ENCODE measurements around the gene CLCNKB. TPM values are rescaled to one million over a fixed set of nuclear protein-coding genes. Genes with fewer than 3 reads are reported as not detected.
A peak's percentile ranks its signal among the peaks of the same experiment; 100 is the strongest.
"Not testable (repeated sequence)": the region's sequence is repeated elsewhere in the genome, so short reads cannot be mapped to it uniquely, and the experiment has no call there.

The CLCNKB gene
- total RNA-seq, 2 donors from 2014 or later = 3.9 to 4.6 TPM

- H3K36me3 ChIP-seq = peaks cover 21% of the 10 kb centered on the region
- no peak for DNase-seq (ENCODE audit: low spot score)
- no peaks in the 10 kb centered on the region for H3K27me3 ChIP-seq
- H3K4me3 ChIP-seq = no peak overlapping the region
- H3K27ac ChIP-seq = peak overlapping the region; percentile 93 to 94
- H3K4me1 ChIP-seq = peaks cover 0 to 45% of the 10 kb centered on the region in 2 donors
- H3K9me3 ChIP-seq = no peaks in the 10 kb centered on the region
- TF ChIP-seq, protein P1, sequence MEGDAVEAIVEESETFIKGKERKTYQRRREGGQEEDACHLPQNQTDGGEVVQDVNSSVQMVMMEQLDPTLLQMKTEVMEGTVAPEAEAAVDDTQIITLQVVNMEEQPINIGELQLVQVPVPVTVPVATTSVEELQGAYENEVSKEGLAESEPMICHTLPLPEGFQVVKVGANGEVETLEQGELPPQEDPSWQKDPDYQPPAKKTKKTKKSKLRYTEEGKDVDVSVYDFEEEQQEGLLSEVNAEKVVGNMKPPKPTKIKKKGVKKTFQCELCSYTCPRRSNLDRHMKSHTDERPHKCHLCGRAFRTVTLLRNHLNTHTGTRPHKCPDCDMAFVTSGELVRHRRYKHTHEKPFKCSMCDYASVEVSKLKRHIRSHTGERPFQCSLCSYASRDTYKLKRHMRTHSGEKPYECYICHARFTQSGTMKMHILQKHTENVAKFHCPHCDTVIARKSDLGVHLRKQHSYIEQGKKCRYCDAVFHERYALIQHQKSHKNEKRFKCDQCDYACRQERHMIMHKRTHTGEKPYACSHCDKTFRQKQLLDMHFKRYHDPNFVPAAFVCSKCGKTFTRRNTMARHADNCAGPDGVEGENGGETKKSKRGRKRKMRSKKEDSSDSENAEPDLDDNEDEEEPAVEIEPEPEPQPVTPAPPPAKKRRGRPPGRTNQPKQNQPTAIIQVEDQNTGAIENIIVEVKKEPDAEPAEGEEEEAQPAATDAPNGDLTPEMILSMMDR (IDR thresholded peaks at IDR 0.05) = no peak
Observed at GRCh38 chr1:16020325-16020724, 23.3 kb upstream of the CLCNKB start.

DNA sequence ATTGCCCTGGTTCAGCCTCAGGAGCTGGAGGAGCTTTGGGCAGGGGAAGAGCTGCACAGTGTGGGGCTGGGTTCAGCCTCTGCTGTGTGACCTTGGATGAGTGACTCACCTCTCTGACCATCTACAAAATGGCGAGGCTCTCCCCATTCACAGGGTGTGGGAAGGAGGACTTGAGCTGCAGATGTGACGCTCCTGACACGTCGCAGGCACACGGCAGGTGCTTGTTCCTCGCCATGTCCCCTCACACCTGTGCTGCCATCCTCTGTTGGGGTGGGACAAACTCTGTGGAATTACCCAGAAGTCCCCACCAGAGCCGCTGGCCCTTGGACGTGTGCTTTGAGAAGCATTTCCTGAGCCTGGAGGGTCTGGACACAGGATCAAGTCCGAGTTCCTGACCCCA is 22.7 kb upstream of the CLCNKB start:
- H3K9me3 ChIP-seq = not testable (repeated sequence)
- peak overlapping the region; percentile 93 to 94 for H3K27ac ChIP-seq

DNA sequence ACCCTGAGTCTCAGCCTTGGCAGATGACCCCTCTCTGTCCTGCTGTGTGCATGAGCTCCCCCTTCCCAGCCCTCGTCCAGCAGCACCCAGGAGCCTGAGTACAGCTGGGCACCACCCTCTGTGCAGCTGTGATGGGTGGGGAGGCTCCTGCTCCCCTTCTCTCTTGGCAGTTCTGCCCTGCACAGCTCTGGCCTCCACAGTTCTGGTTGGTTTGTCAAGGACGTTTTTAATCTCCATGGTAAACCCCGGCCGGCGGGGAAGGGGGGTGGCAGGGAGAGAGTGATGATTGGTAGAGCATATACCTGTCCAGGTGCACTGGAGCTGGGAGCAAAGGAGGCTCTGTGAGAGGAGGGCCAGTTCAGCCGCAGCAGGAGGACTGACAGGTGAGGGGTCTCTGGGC is 21.9 kb upstream of the CLCNKB start, which contains the start of gene CLCNKA:
TSS of gene CLCNKA (plus strand) at position 356 of the 400 bp plus-strand sequence. CDS start 584 bp downstream, outside the sequence.
- Histone ChIP-seq H3K27ac (peak within 1 kb of the TSS; percentile 93 to 94), H3K9me3 (no peaks in the 10 kb centered on the region), H3K4me1 (peaks cover 0 to 46% of the 10 kb centered on the region in 2 donors), H3K36me3 (peaks cover 10% of the 10 kb centered on the region), H3K4me3 (no peak within 1 kb of the TSS), H3K27me3 (no peaks in the 10 kb centered on the region)
- TF ChIP-seq, protein P1 (IDR thresholded peaks at IDR 0.05) = no peak
- DNase-seq (ENCODE audit: low spot score) = no peak

More for the DNA sequence above, 22.7 kb upstream of the CLCNKB start:
- not testable (repeated sequence) for H3K4me3 ChIP-seq; DNase-seq (ENCODE audit: low spot score); H3K27me3 ChIP-seq
- Histone ChIP-seq H3K36me3 (peaks cover 16% of the 10 kb centered on the region), H3K4me1 (peaks cover 0 to 45% of the 10 kb centered on the region in 2 donors)

DNA sequence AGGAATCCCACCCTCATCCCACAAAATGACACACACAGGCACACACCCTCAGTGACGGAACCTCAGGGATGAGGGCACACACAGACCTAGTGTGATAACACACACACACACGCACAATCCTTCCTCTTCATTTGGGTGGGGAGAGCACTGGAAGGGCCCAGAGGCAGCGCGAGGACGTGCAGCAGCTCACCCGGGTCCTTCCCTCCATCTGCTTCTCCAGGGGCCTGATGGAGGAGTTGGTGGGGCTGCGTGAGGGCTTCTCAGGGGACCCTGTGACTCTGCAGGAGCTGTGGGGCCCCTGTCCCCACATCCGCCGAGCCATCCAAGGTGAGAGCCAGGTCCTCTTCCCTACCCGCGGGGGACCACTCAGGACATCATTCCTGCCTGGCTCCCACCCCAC is 21.2 kb upstream of the CLCNKB start:
- peak overlapping the region; percentile 93 to 94 for H3K27ac ChIP-seq
- DNase-seq (ENCODE audit: low spot score) = no peak
- no peaks in the 10 kb centered on the region for H3K27me3 ChIP-seq
- no peak overlapping the region for H3K4me3 ChIP-seq
- no peaks in the 10 kb centered on the region for H3K9me3 ChIP-seq
- TF ChIP-seq, protein P1 (IDR thresholded peaks at IDR 0.05) = no peak
- peaks cover 0 to 49% of the 10 kb centered on the region in 2 donors for H3K4me1 ChIP-seq
- H3K36me3 ChIP-seq = peaks cover 3% of the 10 kb centered on the region

- H3K27ac ChIP-seq = peak overlapping the region; percentile 48 to 94
- H3K9me3 ChIP-seq = no peaks in the 10 kb centered on the region
- no peak overlapping the region for H3K4me3 ChIP-seq
- DNase-seq (ENCODE audit: low spot score) = no peak
- TF ChIP-seq, protein P1 (IDR thresholded peaks at IDR 0.05) = no peak
- no peaks in the 10 kb centered on the region for H3K27me3 ChIP-seq
- H3K4me1 ChIP-seq = peaks cover 0 to 43% of the 10 kb centered on the region in 2 donors
- H3K36me3 ChIP-seq = no peaks in the 10 kb centered on the region
Observed at GRCh38 chr1:16023050-16023653, 20.4 kb upstream of the CLCNKB start.

GRCh38 chr1:16026302-16026701 is 17.3 kb upstream of the CLCNKB start:
- H3K27me3 ChIP-seq; H3K9me3 ChIP-seq; DNase-seq (ENCODE audit: low spot score); H3K36me3 ChIP-seq: not testable (repeated sequence)
- Histone ChIP-seq H3K27ac (peak overlapping the region in 1 of 2 donors; percentile 53), H3K4me3 (peak overlapping the region in 1 of 2 donors; percentile 38), H3K4me1 (peaks cover 0 to 17% of the 10 kb centered on the region in 2 donors)
